Prostate gland (tissue), 2 donors: ENCODE results near the gene ITGBL1.

Source experiments
- POLR2A ChIP-seq: fragments of 450-650 bp; IDR thresholded peaks from one replicate; pipeline ENCODE4 v1.6.1; 2016; ENCODE audit warnings: antibody characterized with exemption, mild to moderate bottlenecking
- POLR2AphosphoS5 ChIP-seq: sonication (generic); formaldehyde crosslinking; IDR thresholded peaks from one replicate; pipeline ENCODE4 v1.6.1; 2017; ENCODE audit warnings: antibody characterized with exemption
- TF ChIP-seq, protein P1 (sequence below), 4 experiments: fragments of 200-600 bp in 2 of 4; fragments of 450-650 bp in 2 of 4; sonication (generic) in 2 of 4; IDR thresholded peaks; 1 replicate in 3 of 4; 2 replicates in 1 of 4; pipeline ENCODE4 v1.5.1; 2016 to 2019; ENCODE audit warnings: antibody characterized with exemption in 4 of 4, mild to moderate bottlenecking in 2 of 4, moderate library complexity in 2 of 4

DNA sequence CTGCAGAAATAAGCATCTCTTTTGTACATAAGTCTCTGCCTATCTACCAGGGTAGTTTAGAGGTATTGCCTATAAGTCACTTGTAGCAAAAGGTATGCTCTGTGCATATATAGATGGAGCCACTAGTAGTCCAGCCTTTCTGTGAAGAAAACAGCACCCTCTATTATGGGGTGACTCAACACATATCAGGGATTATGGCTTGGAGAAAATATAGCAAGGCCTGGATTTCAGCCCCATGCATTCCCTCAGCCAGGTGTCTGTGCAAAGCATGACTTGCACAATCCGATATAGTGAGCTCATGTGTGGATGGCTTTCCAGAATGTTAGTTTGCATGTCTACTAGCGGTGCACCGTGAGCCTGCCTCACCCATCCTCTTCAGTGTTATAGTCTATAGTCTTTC is 22.7 kb upstream of the ITGBL1 start:
- TF ChIP-seq POLR2AphosphoS5 (no peak), POLR2A (no peak)
- TF ChIP-seq, protein P1, sequence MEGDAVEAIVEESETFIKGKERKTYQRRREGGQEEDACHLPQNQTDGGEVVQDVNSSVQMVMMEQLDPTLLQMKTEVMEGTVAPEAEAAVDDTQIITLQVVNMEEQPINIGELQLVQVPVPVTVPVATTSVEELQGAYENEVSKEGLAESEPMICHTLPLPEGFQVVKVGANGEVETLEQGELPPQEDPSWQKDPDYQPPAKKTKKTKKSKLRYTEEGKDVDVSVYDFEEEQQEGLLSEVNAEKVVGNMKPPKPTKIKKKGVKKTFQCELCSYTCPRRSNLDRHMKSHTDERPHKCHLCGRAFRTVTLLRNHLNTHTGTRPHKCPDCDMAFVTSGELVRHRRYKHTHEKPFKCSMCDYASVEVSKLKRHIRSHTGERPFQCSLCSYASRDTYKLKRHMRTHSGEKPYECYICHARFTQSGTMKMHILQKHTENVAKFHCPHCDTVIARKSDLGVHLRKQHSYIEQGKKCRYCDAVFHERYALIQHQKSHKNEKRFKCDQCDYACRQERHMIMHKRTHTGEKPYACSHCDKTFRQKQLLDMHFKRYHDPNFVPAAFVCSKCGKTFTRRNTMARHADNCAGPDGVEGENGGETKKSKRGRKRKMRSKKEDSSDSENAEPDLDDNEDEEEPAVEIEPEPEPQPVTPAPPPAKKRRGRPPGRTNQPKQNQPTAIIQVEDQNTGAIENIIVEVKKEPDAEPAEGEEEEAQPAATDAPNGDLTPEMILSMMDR (IDR thresholded peaks at IDR 0.05), result no peak
